SK-N-SH (cell line): ENCODE data around the gene HOXB7.

Experiments
- CTCF ChIP-seq: fragments of 200-600 bp; sonication (generic); IDR thresholded peaks from 2 replicates; pipeline ENCODE4 v1.6.1; 2017; ENCODE audit warnings: antibody characterized with exemption, mild to moderate bottlenecking, moderate library complexity
- GATA2 ChIP-seq: sonication (generic); formaldehyde crosslinking; IDR thresholded peaks from 2 replicates; pipeline ENCODE4 v1.5.0; 2020; ENCODE audit warnings: mild to moderate bottlenecking, missing genetic modification reagents
- MEF2A ChIP-seq: IDR thresholded peaks from 2 replicates; pipeline ENCODE4 v1.4.0; 2012; ENCODE audit warnings: low read depth, borderline replicate concordance
- MXI1 ChIP-seq: IDR thresholded peaks from 2 replicates; pipeline ENCODE4 v1.6.1; 2012; ENCODE audit warnings: mild to moderate bottlenecking, low read depth, low read length, improper control_type of control experiment
- POLR2AphosphoS5 ChIP-seq: IDR thresholded peaks from 2 replicates; pipeline ENCODE4 v1.6.1; 2012; ENCODE audit warnings: low read depth, low read length
- REST ChIP-seq: IDR thresholded peaks from 2 replicates; pipeline ENCODE4 v1.6.1; 2012; ENCODE audit warnings: mild to moderate bottlenecking, low read depth, low read length, moderate library complexity
- RFX5 ChIP-seq: IDR thresholded peaks from 2 replicates; pipeline ENCODE4 v1.6.1; 2012; ENCODE audit warnings: mild to moderate bottlenecking, improper control_type of control experiment, low read length
- SIN3A ChIP-seq: IDR thresholded peaks from 2 replicates; pipeline ENCODE4 v1.6.1; 2012; ENCODE audit warnings: low read depth, mild to moderate bottlenecking, low read length, moderate library complexity, borderline replicate concordance
- TAF1 ChIP-seq: IDR thresholded peaks from 2 replicates; pipeline ENCODE4 v1.6.1; 2012; ENCODE audit warnings: low read depth, mild to moderate bottlenecking, low read length, moderate library complexity, borderline replicate concordance
- USF2 ChIP-seq: fragments of 150-350 bp; IDR thresholded peaks from 2 replicates; pipeline ENCODE4 v1.6.1; 2017; ENCODE audit warnings: antibody characterized with exemption, low read length, low read depth, borderline replicate concordance
- YY1 ChIP-seq: IDR thresholded peaks from 2 replicates; pipeline ENCODE4 v1.4.0; 2012; ENCODE audit warnings: low read depth, mild to moderate bottlenecking

DNA sequence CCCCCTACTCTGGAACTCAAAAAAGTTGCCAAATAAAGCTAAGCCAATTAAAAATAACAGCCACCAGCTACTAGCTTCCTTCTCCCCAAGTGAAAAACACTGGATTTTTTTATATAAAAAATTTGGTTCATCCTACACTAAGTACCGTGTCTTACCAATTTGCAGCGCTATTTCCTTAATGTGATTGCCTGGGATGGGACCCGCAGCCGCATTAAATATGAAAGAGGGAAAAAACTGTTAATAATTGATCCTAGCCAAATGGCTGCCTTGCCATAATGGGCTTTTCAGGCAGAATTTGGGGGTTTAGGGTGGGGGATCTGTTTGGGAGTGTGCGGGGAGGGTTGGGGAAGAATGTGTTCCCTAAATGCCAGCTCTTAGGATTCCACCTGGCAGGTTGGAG, 13.3 kb upstream of the HOXB7 start:
- TF ChIP-seq CTCF = no peak
- no peak for TF ChIP-seq REST
- TF ChIP-seq RFX5 = no peak
- no peak for TF ChIP-seq USF2
- no peak for TF ChIP-seq POLR2AphosphoS5
- no peak for TF ChIP-seq MXI1
- TF ChIP-seq GATA2 (CRISPR knock-in tag) = no peak
- TF ChIP-seq YY1 = no peak
- TF ChIP-seq SIN3A = no peak
- no peak for TF ChIP-seq TAF1
- no peak for TF ChIP-seq MEF2A
